IPS-NIHi7 (cell line): ENCODE data around the gene GRIN2A.
A peak's percentile ranks its signal among the peaks of the same experiment; 100 is the strongest.

ENCODE experiments used
- DNase-seq: peaks from one replicate; pipeline ENCODE4 v3.0.0; 2012; ENCODE audit warnings: mixed read lengths; ENCODE audit errors: extremely low spot score

The GRIN2A gene

DNA sequence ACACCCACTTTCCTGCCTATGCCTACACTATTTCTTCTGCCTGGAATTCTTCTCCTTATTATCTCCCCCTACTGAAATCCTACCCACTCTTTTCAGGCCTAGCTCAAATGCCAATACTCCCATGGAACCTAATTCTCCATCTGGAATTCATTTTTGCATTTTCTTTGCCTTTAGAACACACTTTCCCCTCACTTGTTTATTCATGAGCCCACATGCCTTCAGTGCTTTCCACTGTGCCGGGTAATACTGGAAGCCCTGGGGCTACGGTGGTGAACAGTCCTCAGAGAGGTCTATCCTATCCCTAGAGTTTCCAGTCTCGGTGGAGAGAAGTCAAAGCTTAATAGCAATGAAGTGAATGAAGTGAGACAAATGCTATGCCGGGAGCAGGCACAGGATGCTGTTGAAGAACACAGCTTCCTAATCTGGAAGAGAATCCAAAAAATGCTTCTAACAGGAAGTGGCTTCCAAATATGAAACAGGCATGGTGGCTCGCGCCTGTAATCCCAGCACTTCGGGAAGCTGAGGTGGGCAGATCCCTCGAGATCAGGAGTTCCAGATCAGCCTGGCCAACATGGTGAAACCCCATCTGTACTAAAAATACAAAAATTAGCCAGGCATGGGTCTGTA lies 322.4 kb downstream of the GRIN2A start:
- DNase-seq = no peak

DNA sequence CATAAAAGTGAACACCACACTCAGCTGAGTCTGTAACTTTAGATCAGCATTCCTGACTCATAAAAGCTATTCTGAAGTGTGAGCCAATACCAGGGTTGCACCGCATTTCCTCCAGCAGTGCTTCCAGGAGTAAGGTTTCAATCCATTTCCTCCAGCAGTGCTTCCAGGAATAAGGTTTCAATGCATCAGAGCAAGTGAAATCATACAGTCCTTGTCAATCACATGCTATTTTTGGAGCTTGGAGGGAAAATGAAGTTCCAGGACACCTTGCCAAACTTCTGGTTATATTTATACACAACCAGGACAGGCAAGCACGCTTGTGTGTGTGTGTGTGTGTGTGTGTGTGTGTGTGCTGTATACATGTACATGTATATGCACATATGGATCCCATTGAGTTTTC lies 327.6 kb downstream of the GRIN2A start:
- no peak for DNase-seq

DNA sequence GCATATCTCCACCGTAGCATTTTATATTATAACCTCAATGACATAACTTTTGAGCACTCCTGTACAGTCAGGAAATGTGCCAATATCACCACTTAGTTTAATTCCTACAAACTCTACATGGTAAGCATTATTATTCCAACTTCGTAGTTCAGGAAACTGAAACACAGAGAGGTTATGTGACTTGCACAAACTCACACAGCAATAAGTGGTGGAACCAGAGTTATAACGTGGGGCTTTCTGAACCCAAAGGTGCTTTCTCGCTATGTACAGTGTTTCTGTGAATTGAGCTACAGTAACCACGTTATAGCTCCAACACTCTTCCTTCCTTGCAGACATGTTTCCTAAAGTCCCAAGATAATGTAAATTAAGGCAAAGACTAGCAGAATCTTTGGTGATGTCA lies 330.2 kb downstream of the GRIN2A start:
- no peak for DNase-seq

- DNase-seq = no peak
These were observed 331.4 kb downstream of the GRIN2A start for GRCh38 chr16:9850817-9851216.

DNA sequence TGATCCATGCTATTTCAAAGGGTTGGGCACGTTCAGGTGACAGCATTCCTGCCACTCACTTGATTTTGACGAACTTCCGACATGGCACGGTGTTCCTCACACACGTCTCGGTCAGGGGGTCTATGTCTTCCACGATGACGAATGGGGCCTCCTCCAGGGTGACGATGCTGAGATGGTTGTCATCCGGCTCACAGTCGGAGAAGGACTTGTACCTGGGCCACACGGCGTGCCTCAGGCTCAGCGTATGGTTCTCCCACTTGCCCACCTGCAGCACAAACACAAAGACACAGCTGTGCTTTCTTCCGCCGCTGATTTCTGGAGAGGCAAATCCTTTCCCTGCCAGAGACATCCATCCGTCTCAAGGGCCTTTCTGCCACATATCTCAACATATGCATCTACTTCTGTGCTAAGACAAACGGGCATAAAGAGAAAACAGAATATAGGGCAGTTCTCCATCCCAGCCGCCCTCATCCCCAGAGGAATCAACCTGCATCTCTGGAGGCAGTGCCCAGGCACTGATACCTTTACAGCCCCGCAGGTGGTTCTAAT lies 332.5 kb downstream of the GRIN2A start:
- no peak for DNase-seq

- no peak for DNase-seq
These were observed 335.1 kb downstream of the GRIN2A start for GRCh38 chr16:9847146-9847545.

DNA sequence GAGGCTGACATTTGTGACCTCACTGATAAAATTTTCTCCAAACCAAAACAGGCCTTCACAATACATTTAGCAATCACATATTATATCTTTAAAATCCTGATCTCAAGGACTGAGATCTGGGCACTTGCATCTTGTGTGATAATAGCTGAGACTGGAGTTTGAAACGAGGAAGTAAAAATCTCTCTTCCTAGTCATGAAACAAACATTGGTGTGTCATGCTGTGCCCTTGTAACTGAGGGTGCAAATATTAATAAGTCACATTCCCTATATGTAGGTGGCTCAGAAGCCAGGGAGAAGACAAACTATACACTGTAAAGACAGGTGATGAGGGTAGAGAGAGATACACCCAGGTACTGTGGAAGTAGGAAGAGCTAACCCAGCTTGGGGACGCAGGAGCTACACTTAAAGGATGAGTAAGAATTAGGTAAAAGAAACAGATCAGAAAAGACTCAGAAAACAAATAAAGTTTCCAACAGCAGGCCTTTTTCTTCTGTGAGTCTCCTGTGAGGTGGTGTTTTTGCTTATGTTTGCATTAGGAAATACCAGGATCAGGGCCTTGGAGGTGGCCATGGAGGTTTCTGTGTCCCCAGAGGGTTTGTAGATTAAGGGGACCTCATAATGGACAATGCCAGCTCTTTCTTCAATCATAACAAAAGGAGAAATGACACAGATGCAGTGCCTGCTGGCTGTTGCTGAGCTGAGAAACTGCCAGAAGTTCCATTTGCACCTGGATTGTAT lies 335.7 kb downstream of the GRIN2A start:
- no peak for DNase-seq

- DNase-seq = no peak
These were observed 336.4 kb downstream of the GRIN2A start for GRCh38 chr16:9845661-9846361.

DNA sequence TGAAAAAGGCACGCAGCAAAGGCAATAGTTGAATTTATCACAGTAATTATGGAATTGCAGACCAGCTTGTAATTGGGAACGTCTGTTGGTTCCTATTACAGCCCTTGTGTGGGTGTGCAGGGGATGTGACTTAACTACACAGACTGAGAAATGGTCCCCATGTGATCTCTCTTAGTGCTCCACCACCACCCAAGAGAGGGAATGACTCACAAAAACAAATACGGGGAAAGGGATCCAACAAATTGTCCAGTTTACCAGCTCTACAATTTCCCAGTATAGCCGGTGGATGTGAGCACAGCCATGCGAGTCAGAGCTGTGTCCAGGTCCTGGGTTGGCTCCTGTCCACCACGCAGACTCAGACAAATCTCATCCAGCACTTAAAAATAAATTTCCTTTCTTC lies 337.9 kb downstream of the GRIN2A start:
- DNase-seq = no peak

DNA sequence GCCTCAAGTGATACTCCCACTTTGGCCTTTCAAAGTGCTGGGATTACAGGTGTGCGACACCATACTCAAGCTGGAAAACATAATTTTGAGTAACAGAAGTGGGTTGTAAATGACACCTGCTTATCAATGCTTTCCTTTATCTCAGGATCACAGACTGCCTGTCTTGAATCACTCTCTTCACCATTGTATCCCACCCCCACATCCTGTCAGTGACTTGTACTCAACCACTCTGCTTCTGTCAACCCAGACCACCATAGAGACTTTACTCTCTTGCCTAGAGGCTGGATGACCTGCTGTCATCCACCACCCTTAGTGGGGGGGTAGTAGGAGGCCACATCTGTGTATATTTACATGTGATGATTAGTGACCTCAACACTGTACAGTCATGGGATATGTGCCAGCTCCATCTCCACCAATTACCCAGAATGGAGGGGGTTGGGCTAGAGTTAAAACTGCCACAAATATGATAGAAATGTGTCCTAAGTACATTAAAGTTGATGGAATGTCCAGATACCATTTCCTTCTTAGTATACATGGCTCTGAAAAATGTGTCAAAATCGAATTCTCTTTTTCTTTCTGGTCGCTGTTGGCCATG lies 338.7 kb downstream of the GRIN2A start:
- DNase-seq = no peak

DNA sequence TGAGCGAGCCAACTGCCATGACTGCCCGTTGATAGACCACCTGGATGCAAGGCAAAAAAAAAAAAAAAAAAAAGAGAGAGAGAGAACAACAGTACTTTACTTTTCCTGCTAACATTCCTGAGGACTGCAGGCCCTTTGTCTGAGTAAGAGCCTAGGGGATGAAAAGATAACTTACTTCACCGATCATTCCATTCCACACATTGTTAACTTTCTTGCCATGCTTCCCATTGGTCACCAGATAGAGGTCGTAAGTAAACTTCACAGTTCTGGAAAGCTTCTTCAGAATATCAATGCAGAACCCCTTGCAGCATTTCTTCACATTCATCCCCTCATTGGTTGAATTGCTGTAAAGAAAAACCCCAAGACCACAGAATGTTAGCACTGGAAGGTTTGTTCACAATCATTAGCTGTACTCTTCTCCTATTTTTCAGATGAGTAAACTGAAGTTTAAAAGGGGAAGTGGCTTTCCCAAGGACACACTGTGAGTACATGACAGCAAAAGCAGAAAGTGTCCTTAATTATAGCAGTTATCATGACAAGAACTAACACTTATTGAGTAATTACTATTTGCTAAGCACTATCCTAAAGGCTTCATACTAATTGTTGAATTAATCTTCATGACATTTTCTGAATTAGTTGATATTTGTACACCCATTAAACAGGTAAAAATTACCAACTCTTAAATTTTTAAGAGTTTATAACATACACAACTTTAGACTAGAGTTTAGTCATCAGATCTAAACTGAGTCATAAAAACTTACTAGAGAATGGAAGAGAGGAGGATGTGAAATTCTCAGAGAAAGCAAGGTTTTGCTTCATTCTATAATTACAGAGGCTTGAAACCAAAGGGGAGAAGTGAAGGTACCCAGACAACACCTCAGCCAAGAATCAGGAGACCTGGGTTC lies 341.2 kb downstream of the GRIN2A start:
- no peak for DNase-seq

- no peak for DNase-seq
These were observed 344.7 kb downstream of the GRIN2A start for GRCh38 chr16:9837481-9837880.

DNA sequence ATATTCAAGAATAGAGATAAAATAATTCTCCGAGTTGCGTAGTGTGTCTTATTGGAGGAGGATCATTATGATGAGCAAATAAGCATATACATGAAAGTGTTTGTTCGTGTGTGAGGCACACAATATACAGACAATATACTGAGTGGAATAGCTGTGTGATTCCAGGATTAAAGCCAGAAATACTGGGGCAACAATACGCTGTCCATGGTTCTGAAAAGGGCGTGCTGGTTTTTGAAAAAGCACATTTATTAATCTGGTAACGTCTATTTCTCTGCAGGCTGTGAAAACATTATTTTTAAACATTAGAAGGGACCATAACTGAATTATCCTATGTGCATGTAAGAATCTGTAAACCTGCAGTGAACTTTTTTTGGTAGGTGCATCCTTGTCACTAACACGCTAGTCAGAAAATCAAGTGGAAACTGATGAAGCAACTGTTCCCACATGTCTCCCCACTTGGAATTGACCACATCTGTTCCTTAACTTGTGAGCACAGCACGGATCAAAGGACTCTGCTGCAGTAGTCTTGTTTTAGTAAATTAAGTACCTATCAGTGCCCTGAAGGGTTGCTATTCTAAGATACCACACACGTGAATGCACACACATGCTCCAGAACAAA lies 346.0 kb downstream of the GRIN2A start:
- peak; percentile 50 for DNase-seq

GRCh38 chr16:9827062-9827752 lies 355.0 kb downstream of the GRIN2A start:
- peak; percentile 31 for DNase-seq

- DNase-seq = no peak
These were observed 355.6 kb downstream of the GRIN2A start for GRCh38 chr16:9826656-9827055.

DNA sequence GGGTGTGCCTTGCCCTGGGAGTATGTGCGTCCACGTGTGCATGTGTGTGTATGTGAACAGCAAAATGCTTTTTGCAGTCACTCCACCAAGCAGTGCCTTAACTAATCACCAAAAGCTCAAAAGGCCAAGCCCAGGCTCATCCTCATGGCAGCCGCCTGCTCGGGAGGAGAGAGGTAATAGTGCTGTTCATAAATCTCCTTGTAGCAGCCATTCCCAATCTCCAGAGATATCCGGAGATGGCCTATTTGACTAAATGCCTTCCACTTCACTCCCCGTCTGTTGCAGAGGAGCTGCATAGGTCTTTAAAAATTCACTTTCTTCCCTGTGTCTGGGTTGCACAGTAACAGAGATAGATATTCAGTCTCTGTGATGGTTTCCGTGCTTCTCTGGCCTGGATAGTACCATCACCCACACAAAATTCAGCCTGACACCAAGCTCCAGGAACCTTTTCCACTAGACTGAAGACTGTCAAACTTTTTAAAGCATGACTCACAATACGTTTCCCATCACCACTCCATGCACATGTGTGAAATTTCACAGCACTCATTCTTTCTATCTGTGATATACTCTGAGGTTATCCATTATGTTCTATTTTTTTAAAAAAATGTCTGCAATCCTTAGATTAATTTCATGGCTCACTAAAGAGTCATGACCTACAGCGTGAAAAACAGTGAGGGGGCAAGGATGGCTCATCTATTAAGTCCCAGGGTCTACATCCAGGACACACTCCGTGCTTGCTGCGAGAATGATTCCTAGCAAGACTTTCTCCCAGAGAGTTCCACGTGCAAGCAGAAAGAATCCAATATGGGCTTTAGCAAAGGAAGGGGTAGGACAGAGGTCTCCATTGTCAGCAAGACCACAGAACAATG lies 357.8 kb downstream of the GRIN2A start:
- no peak for DNase-seq

- DNase-seq = no peak
These were observed 358.7 kb downstream of the GRIN2A start for GRCh38 chr16:9823510-9823909.

- DNase-seq = peak; percentile 24
These were observed 360.3 kb downstream of the GRIN2A start for GRCh38 chr16:9821970-9822369.

- DNase-seq = no peak
These were observed 360.9 kb downstream of the GRIN2A start for GRCh38 chr16:9821331-9821730.
